ENCODE data around the gene R3HDM4.

Gene R3HDM4

DNA sequence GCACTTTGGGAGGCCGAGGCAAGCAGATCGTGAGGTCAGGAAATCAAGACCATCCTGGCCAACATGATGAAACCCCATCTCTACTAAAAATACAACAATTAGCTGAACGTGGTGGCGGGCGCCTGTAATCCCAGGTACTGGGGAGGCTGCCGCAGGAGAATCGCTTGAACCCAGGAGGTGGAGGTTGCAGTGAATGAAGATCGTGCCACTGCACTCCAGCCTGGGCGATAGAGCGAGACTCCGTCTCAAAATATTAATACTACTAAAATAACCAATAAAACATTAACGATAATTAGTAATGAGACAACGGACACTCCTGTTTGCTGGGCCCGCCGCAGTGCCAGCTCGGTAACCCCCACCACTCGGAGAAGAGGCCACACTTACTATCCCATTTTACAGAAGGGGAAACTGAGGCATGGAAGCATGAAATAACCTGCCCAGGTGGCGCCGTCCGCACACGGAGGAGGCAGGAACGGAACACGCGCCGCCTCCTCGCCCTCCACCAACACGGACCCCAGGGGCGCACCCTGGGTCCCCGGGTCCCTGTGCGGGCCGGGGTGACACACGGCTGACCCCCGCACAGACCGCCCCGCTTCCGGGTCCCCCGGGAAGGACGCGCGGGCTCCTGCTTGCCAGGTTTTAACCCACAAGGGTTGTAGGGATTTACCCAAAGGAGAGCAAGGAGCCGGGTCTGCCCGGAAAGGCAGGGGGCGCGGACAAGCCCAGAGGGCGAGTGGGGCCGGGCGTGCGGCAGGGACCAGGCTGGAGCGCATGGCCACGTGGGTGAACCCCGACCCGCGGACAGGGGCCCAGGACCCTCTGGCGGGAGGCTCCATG, 1.6 kb downstream of the R3HDM4 start:
- Histone ChIP-seq H3K36me3 (ENCODE audit: control insufficient read depth, insufficient read depth, low read length) (peaks cover 3% of the 10 kb centered on the region), H3K27ac (ENCODE audit: insufficient read depth, low read length, poor library complexity, severe bottlenecking) (peak overlapping the region; percentile 94), H3K4me1 (ENCODE audit: control insufficient read depth, insufficient read depth, low read length, poor library complexity, severe bottlenecking) (peaks cover 53% of the 10 kb centered on the region), H3K9me3 (ENCODE audit: control insufficient read depth, low read length) (no peaks in the 10 kb centered on the region), H3K4me3 (ENCODE audit: insufficient read depth, low read depth, low read length, poor library complexity, severe bottlenecking) (no peak overlapping the region), H3K27me3 (replicated peaks; ENCODE audit: control insufficient read depth, insufficient read depth, low read length, poor library complexity, severe bottlenecking) (no peaks in the 10 kb centered on the region)
- DNase-seq, result no peak

DNA sequence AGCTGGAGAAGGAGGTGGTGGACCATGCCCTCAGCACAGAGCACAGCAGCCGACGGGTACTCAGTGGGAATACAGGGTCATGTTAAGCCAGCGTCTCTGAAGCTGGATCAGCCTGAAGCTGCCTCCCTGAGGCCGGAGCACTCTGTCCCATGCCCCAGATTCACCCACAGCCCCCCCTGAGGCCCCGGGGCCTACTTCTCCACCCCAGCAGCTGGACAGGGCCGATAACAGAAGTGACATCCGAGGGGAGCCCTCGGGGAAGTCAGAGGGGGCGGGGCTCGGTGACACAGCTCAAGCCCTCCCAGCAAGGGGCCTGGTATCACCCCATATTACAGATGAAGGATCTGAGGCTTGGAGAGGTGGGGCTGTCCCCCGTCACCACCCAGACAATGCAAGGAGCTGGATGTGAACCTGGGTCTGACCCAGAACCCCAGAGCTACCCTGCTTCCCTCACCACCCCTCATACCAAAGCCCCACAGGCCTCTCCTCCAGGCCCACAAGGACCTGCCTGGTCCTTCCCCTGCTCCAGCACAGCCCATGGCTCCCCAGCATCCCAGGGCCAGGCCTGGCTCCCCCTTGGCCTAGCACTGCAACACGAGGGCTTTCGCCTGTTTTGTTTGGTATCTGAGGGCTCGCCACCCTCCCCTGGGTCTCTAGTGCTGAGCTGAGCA, 5.7 kb downstream of the R3HDM4 start:
- H3K27me3 ChIP-seq (replicated peaks; ENCODE audit: control insufficient read depth, insufficient read depth, low read length, poor library complexity, severe bottlenecking), result no peaks in the 10 kb centered on the region
- H3K36me3 ChIP-seq (ENCODE audit: control insufficient read depth, insufficient read depth, low read length), result peaks cover 11% of the 10 kb centered on the region
- no peaks in the 10 kb centered on the region for H3K9me3 ChIP-seq (ENCODE audit: control insufficient read depth, low read length)
- peaks cover 51% of the 10 kb centered on the region for H3K4me1 ChIP-seq (ENCODE audit: control insufficient read depth, insufficient read depth, low read length, poor library complexity, severe bottlenecking)
- H3K27ac ChIP-seq (ENCODE audit: insufficient read depth, low read length, poor library complexity, severe bottlenecking), result peak overlapping the region; percentile 94
- H3K4me3 ChIP-seq (ENCODE audit: insufficient read depth, low read depth, low read length, poor library complexity, severe bottlenecking), result no peak overlapping the region
- DNase-seq, result no peak

DNA sequence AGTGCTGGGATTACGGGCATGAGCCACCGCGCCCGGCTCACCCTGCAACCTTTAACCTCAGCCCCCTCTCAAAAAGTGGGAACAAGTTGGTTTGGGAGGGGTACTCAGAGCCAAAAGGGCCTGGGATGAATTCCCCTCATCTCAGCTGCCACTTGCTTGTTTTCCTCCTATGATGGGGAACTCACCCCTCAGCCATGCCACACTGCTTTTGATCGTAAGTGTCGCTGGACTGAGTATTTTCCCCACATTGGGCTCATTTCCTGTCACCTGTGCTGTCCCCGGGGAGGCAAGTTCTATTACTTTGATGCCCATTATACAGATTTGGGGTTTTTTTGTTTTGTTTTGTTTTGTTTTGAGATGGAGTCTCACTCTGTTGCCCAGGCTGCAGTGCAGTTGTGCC, 6.5 kb downstream of the R3HDM4 start:
- Histone ChIP-seq H3K36me3 (ENCODE audit: control insufficient read depth, insufficient read depth, low read length) (peaks cover 19% of the 10 kb centered on the region), H3K4me3 (ENCODE audit: insufficient read depth, low read depth, low read length, poor library complexity, severe bottlenecking) (no peak overlapping the region), H3K9me3 (ENCODE audit: control insufficient read depth, low read length) (no peaks in the 10 kb centered on the region), H3K4me1 (ENCODE audit: control insufficient read depth, insufficient read depth, low read length, poor library complexity, severe bottlenecking) (peaks cover 48% of the 10 kb centered on the region), H3K27ac (ENCODE audit: insufficient read depth, low read length, poor library complexity, severe bottlenecking) (peak overlapping the region; percentile 94), H3K27me3 (replicated peaks; ENCODE audit: control insufficient read depth, insufficient read depth, low read length, poor library complexity, severe bottlenecking) (no peaks in the 10 kb centered on the region)
- no peak for DNase-seq

DNA sequence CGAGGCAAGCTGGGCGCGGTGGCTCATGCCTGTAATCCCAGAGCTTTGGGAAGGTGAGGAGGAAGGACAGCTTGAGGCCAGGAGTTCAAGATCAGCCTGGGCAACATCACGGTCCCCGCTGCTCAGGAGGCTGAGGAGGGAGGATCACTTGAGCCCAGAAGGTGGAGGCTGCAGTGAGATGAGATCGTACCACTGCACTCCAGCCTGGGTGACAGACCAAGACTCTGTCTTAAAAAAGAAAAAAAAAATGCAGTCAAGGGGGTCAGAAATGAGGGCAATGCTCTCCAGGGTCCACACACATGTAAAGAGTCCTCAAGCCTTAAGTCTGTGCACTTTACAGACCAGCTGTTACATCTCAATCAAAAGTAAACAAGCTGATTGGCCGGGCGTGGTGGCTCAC, 8.5 kb downstream of the R3HDM4 start:
- H3K4me1 ChIP-seq (ENCODE audit: control insufficient read depth, insufficient read depth, low read length, poor library complexity, severe bottlenecking), result peaks cover 32% of the 10 kb centered on the region
- no peak overlapping the region for H3K4me3 ChIP-seq (ENCODE audit: insufficient read depth, low read depth, low read length, poor library complexity, severe bottlenecking)
- no peak overlapping the region for H3K27ac ChIP-seq (ENCODE audit: insufficient read depth, low read length, poor library complexity, severe bottlenecking)
- no peaks in the 10 kb centered on the region for H3K27me3 ChIP-seq (replicated peaks; ENCODE audit: control insufficient read depth, insufficient read depth, low read length, poor library complexity, severe bottlenecking)
- no peaks in the 10 kb centered on the region for H3K9me3 ChIP-seq (ENCODE audit: control insufficient read depth, low read length)
- H3K36me3 ChIP-seq (ENCODE audit: control insufficient read depth, insufficient read depth, low read length), result peaks cover 28% of the 10 kb centered on the region
- DNase-seq, result no peak

DNA sequence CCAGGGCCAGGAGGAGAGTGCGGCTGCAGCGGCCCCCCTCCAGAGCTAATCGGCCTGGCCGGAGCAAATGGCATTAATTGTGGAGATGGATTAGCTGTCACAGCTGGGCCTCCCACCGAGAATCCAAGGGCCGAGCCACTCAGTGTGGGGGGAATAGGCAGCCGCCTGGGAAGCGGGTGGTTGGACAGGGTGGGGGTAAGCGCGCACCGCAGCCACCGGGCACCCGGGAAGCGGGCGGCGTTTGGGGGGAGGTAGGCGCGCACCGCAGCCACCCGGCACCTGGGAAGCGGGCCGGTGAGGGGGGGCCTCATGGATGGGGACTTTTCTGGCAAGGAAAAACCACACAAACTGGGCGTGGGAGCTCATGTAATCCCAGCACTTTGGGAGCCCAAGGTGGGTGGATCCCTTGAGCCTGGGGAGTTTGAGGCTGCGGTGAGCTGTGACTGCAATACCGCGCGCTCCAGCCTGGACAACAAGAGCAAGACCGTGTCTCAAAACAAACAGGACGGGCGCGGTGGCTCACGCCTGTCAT, 9.7 kb downstream of the R3HDM4 start:
- Histone ChIP-seq H3K36me3 (ENCODE audit: control insufficient read depth, insufficient read depth, low read length) (peaks cover 40% of the 10 kb centered on the region), H3K27me3 (replicated peaks; ENCODE audit: control insufficient read depth, insufficient read depth, low read length, poor library complexity, severe bottlenecking) (no peaks in the 10 kb centered on the region), H3K4me1 (ENCODE audit: control insufficient read depth, insufficient read depth, low read length, poor library complexity, severe bottlenecking) (peaks cover 22% of the 10 kb centered on the region), H3K4me3 (ENCODE audit: insufficient read depth, low read depth, low read length, poor library complexity, severe bottlenecking) (no peak overlapping the region), H3K27ac (ENCODE audit: insufficient read depth, low read length, poor library complexity, severe bottlenecking) (no peak overlapping the region), H3K9me3 (ENCODE audit: control insufficient read depth, low read length) (no peaks in the 10 kb centered on the region)
- no peak for DNase-seq

DNA sequence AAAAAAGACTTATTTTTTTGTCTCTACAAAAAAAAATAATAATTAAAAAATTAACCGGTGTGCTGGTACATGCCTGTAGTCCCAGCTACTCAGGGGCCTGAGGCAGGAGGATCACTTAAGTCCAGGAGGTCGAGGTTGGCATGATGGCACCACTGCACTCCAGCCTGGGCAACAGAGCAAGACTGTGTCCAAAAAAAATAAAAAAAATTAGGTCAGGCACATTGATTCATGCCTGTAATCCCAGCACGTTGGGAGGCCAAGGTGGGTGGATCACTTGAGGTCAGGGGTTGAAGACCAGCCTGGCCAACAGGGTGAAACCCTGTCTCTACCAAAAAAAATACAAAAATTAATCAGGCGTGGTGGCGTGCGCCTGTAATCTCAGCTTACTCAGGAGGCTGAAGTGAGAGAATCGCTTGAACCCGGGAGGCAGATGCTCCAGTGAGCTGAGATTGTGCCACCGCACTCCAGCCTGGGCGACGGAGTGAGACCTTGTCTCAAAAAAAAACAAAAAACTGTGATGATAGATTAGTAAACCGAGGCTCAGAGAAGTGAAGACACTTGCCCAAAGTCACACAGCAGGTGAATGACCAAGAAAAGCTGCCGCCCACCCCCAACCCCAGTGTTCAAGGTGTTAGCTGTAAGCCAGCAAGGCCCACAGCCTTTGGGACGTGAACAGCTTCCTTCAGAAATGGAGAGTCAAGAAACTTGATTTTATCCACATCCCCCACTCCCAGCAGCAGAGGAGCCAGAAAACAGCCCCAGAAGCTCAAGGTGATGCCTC, 10.4 kb downstream of the R3HDM4 start:
- H3K36me3 ChIP-seq (ENCODE audit: control insufficient read depth, insufficient read depth, low read length), result peaks cover 43% of the 10 kb centered on the region
- peaks cover 16% of the 10 kb centered on the region for H3K4me1 ChIP-seq (ENCODE audit: control insufficient read depth, insufficient read depth, low read length, poor library complexity, severe bottlenecking)
- H3K27ac ChIP-seq (ENCODE audit: insufficient read depth, low read length, poor library complexity, severe bottlenecking), result no peak overlapping the region
- no peak overlapping the region for H3K4me3 ChIP-seq (ENCODE audit: insufficient read depth, low read depth, low read length, poor library complexity, severe bottlenecking)
- H3K9me3 ChIP-seq (ENCODE audit: control insufficient read depth, low read length), result no peaks in the 10 kb centered on the region
- no peaks in the 10 kb centered on the region for H3K27me3 ChIP-seq (replicated peaks; ENCODE audit: control insufficient read depth, insufficient read depth, low read length, poor library complexity, severe bottlenecking)
- DNase-seq, result no peak

DNA sequence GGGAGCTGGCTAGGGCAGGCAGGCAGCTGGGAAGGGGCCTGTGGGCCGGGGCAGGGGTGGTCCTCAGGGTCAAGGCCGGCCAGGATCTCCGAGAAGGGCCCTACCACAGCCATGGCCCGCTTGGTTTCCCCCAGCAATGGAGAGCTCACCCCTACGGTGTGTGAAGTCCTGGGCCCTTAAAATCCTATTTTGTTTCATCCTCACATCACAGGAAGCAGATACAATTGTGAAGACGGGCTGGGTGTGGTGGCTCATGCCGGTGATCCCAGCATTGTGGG, 11.0 kb downstream of the R3HDM4 start:
- DNase-seq, result no peak
- Histone ChIP-seq H3K36me3 (ENCODE audit: control insufficient read depth, insufficient read depth, low read length) (peaks cover 49% of the 10 kb centered on the region), H3K4me1 (ENCODE audit: control insufficient read depth, insufficient read depth, low read length, poor library complexity, severe bottlenecking) (peaks cover 10% of the 10 kb centered on the region), H3K27ac (ENCODE audit: insufficient read depth, low read length, poor library complexity, severe bottlenecking) (no peak overlapping the region), H3K4me3 (ENCODE audit: insufficient read depth, low read depth, low read length, poor library complexity, severe bottlenecking) (no peak overlapping the region), H3K27me3 (replicated peaks; ENCODE audit: control insufficient read depth, insufficient read depth, low read length, poor library complexity, severe bottlenecking) (no peaks in the 10 kb centered on the region), H3K9me3 (ENCODE audit: control insufficient read depth, low read length) (no peaks in the 10 kb centered on the region)

DNA sequence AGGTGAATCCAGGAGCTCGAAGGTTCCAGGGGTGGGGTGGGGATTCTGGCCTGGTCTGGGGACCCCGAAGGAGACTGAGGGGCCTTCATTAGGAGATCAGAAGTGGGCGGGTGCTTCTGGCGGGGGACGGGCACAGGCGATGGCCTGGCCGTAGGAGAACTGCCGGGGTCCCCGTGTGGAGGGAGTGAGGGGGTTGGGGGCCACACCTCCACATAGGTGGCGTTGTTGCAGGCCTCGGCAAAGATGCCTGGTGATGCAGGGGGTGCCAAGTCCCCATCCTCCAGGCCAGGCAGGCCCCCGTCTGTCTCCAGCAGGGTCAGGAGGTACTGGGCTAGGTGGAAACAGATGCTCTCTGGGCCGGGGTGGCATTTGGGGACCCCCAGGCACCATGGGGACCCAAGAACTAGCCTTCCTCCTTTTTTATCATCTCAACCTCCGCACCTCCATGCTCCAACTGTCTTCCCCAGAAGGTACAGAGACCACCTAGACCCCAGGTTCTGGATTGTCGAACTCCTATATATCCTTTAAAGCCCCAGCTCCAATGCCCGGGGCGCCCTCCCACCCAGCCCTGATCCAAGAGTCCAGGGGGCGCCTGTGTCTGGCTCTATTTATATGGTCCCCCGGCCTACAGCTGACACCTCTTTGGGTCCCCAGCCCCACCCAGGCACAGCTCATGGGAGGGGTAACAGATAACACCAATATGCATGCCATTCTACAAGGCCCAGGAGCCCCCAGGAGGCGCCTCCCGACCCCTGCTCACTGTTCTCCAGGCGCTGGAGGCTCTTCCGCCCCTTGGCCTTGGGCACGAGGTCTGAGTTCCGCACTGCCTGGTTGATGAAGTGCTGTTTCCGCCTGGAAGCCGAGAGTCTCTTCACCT, 11.6 kb downstream of the R3HDM4 start:
- no peak for DNase-seq
- Histone ChIP-seq H3K9me3 (ENCODE audit: control insufficient read depth, low read length) (no peaks in the 10 kb centered on the region), H3K36me3 (ENCODE audit: control insufficient read depth, insufficient read depth, low read length) (peaks cover 54% of the 10 kb centered on the region), H3K27ac (ENCODE audit: insufficient read depth, low read length, poor library complexity, severe bottlenecking) (no peak overlapping the region), H3K27me3 (replicated peaks; ENCODE audit: control insufficient read depth, insufficient read depth, low read length, poor library complexity, severe bottlenecking) (no peaks in the 10 kb centered on the region), H3K4me1 (ENCODE audit: control insufficient read depth, insufficient read depth, low read length, poor library complexity, severe bottlenecking) (peaks cover 4% of the 10 kb centered on the region), H3K4me3 (ENCODE audit: insufficient read depth, low read depth, low read length, poor library complexity, severe bottlenecking) (no peak overlapping the region)

DNA sequence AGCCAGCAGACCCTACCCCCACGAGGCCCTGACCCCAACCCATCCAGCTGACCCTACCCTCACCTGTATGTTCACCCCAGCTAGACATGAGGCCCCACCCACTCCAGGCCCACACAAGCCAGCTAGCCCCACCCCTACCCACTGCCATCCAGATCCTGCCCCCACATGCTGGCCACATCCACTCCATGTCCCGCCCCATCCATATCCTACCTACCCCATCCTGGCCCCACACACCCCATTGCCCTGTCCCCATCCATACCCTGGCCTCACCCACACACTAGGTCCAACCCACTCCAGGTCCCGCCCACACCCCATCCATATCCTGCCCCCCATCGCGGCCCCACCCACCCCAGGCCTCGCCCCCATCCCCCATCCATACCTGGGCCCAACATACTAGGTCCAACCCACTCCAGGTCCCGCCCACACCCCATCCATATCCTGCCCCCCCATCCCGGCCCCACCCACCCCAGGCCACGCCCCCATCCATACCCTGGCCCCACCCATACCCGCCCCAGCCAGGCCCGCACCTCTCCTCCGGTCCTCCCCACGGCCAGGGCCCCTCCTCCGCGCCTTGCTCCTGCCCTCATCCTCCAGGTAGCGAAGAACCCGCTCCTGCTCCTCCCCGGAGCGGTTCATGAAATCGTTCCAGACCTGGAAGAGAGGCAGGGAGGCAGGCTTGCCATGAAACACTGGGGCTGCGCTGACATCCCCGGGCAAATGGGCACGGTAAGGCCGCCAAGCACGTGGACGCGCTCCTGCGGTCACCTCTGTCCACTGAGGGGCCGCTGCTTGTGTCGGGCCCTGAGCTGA, 12.5 kb downstream of the R3HDM4 start:
- no peak for DNase-seq
- no peak overlapping the region for H3K4me3 ChIP-seq (ENCODE audit: insufficient read depth, low read depth, low read length, poor library complexity, severe bottlenecking)
- peaks cover under 1% of the 10 kb centered on the region for H3K4me1 ChIP-seq (ENCODE audit: control insufficient read depth, insufficient read depth, low read length, poor library complexity, severe bottlenecking)
- H3K36me3 ChIP-seq (ENCODE audit: control insufficient read depth, insufficient read depth, low read length), result peaks cover 54% of the 10 kb centered on the region
- H3K27me3 ChIP-seq (replicated peaks; ENCODE audit: control insufficient read depth, insufficient read depth, low read length, poor library complexity, severe bottlenecking), result no peaks in the 10 kb centered on the region
- peak overlapping the region; percentile 21 for H3K27ac ChIP-seq (ENCODE audit: insufficient read depth, low read length, poor library complexity, severe bottlenecking)
- no peaks in the 10 kb centered on the region for H3K9me3 ChIP-seq (ENCODE audit: control insufficient read depth, low read length)
